LNCaP clone FGC (cell line): ENCODE data around the gene SYNDIG1L.

ENCODE experiments used
- DNase-seq: peaks from one replicate; pipeline ENCODE4 v3.0.0-alpha.2; 2011; ENCODE audit warnings: low read depth
- H3K4me3 ChIP-seq: 2 replicates; pipeline ENCODE4 v1.5.1; 2011; ENCODE audit warnings: mild to moderate bottlenecking, low read depth, low read length, control low read depth
- CTCF ChIP-seq: IDR thresholded peaks from 2 replicates; pipeline ENCODE4 v1.5.1; 2012; ENCODE audit warnings: mild to moderate bottlenecking; ENCODE audit not compliant: control insufficient read depth, insufficient read depth; ENCODE audit errors: extremely low read depth

SYNDIG1L gene

GRCh38 chr14:74421981-74422380, 4.0 kb downstream of the SYNDIG1L start:
- DNase-seq = no peak
- TF ChIP-seq CTCF = no peak
- H3K4me3 ChIP-seq = no peak overlapping the region

- no peak for TF ChIP-seq CTCF
- H3K4me3 ChIP-seq = no peak overlapping the region
- no peak for DNase-seq
Measured at GRCh38 chr14:74419086-74419485, 6.9 kb downstream of the SYNDIG1L start.

DNA sequence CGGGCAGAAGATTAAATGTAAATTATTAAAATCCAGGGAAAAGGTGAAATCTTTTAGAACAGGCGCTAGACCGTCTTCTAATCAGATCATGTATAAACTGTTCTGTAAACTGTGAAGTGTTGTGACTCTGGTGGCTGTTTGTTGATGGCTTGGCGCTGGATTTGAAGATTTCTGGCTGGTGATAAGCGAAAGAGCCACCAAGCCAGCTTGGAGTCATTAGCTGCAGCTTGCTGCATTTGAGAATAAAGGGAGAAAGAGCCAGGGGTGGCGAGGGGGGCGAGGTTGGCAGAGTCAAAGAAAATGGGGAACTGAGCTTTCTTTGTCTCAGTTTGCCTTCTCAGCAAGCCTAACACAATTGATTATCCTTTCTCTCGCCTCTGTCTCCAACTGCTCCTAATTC, 8.0 kb downstream of the SYNDIG1L start:
- TF ChIP-seq CTCF = no peak
- DNase-seq = no peak
- H3K4me3 ChIP-seq = no peak overlapping the region

DNA sequence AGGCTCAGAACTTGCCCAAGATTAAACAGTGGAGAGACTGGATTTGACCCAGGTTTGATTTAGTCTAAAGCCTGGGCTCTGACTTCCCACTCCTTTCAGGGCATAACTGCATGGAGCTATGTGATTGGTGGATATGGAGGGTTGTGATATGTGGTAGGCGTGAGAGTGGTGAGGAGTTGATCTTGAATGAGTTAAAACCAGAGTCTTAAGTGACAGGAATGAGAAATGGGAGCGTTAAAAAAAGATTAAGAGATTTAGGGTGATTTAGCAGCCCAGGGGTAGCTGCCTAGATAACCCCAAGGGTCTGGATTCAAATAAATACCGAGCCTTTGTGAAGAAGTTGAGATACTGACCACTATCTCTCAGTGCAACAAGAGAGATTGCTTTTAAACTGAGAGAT, 8.4 kb downstream of the SYNDIG1L start:
- TF ChIP-seq CTCF = no peak
- no peak for DNase-seq
- H3K4me3 ChIP-seq = no peak overlapping the region

DNA sequence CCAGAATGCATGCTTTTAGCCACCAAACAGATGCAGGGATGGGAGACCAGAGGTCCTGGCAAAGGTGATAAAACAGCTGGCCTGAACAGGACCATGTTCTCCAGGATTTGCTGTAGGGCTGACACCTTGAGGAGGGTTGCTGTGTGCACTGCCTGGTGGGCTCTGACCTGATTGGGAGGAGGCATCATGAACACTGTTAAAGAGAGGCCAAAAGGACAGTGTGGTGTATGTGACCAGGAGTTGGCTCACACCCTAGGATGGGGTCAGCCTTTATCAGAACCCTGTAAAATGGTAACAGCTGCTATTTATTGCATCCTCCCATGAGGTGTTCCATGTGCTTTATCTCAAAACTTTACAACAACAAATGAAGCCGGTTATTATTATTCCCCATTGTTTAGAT, 8.8 kb downstream of the SYNDIG1L start:
- no peak for DNase-seq
- TF ChIP-seq CTCF = no peak
- H3K4me3 ChIP-seq = no peak overlapping the region

DNA sequence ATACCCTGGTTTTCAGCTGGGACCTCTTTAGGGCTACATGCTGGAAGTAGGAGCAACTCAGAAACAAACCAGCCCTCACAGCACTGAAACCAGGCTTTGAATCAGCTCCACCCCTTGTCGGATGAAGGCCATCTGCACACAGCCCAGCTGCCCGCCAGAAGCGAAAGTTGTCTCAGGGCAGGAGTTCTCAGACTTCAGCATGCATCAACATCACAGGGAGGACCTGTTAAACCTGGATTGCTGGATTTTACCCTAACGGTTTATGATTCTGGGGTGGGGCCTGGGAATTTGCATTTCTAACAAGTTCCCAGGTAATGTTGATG, 10.9 kb downstream of the SYNDIG1L start:
- DNase-seq = no peak
- H3K4me3 ChIP-seq = no peak overlapping the region
- TF ChIP-seq CTCF = no peak

GRCh38 chr14:74414403-74415114, 11.5 kb downstream of the SYNDIG1L start:
- TF ChIP-seq CTCF = no peak
- no peak for DNase-seq
- H3K4me3 ChIP-seq = no peak overlapping the region
